Astrocyte (in vitro differentiated cells and primary cell): Measurements from ENCODE around the gene UBR4. TPM values are rescaled to one million over a fixed set of nuclear protein-coding genes. Genes with fewer than 3 reads are reported as not detected.

ENCODE experiments used
- DNase-seq: peaks from one replicate; pipeline ENCODE4 v3.0.0-alpha.2; 2010; ENCODE audit warnings: low read depth
- FAIRE-seq: peaks from 2 replicates; lab custom pipeline; 2011; peaks lifted over from hg19 to GRCh38; lab: Jason Lieb, UNC
- H2AFZ ChIP-seq: 2 replicates; pipeline ENCODE4 v1.6.0; 2012; ENCODE audit warnings: low read depth, low read length, inconsistent platforms
- H3K27ac ChIP-seq: 2 replicates; pipeline ENCODE4 v1.5.1; 2011; ENCODE audit warnings: low read depth, low read length, inconsistent platforms
- H3K27me3 ChIP-seq: 2 replicates; pipeline ENCODE4 v1.6.0; 2011; ENCODE audit warnings: low read length, inconsistent platforms; ENCODE audit not compliant: insufficient read depth
- H3K36me3 ChIP-seq: 2 replicates; pipeline ENCODE4 v1.5.1; 2011; ENCODE audit warnings: low read length, inconsistent platforms; ENCODE audit not compliant: insufficient read depth
- H3K4me1 ChIP-seq: 2 replicates; pipeline ENCODE4 v1.5.1; 2011; ENCODE audit warnings: low read length, inconsistent platforms; ENCODE audit not compliant: insufficient read depth
- H3K4me2 ChIP-seq: 2 replicates; pipeline ENCODE4 v1.6.0; 2012; ENCODE audit warnings: low read length, inconsistent platforms
- H3K4me3 ChIP-seq: 2 replicates; pipeline ENCODE4 v1.5.1; 2011; ENCODE audit warnings: low read depth, mild to moderate bottlenecking, low read length, inconsistent platforms; ENCODE audit not compliant: insufficient read depth
- H3K79me2 ChIP-seq: 2 replicates; pipeline ENCODE4 v1.6.0; 2012; ENCODE audit warnings: mild to moderate bottlenecking, low read length, inconsistent platforms; ENCODE audit not compliant: insufficient read depth
- H3K9ac ChIP-seq: 2 replicates; pipeline ENCODE4 v1.6.0; 2012; ENCODE audit warnings: mild to moderate bottlenecking, low read length, inconsistent platforms
- H3K9me3 ChIP-seq: 2 replicates; pipeline ENCODE4 v1.5.1; 2012; ENCODE audit warnings: low read depth, mild to moderate bottlenecking, low read length, inconsistent platforms; ENCODE audit not compliant: insufficient read depth
- H4K20me1 ChIP-seq: 2 replicates; pipeline ENCODE4 v1.6.0; 2012; ENCODE audit warnings: low read length, inconsistent platforms; ENCODE audit not compliant: insufficient read depth
- H3K27ac Mint-ChIP-seq: one replicate; pipeline ENCODE4 v1.8.0; 2021; ENCODE audit warnings: mild to moderate bottlenecking, mixed read lengths; ENCODE audit not compliant: unreplicated experiment
- H3K27me3 Mint-ChIP-seq: one replicate; pipeline ENCODE4 v1.8.0; 2021; ENCODE audit warnings: low read depth, mixed read lengths; ENCODE audit not compliant: unreplicated experiment
- H3K36me3 Mint-ChIP-seq: one replicate; pipeline ENCODE4 v1.8.0; 2021; ENCODE audit warnings: low read depth, mixed read lengths; ENCODE audit not compliant: unreplicated experiment
- H3K4me1 Mint-ChIP-seq: one replicate; pipeline ENCODE4 v1.8.0; 2021; ENCODE audit warnings: low read depth, mixed read lengths; ENCODE audit not compliant: unreplicated experiment
- H3K4me3 Mint-ChIP-seq: one replicate; pipeline ENCODE4 v1.8.0; 2021; ENCODE audit warnings: mild to moderate bottlenecking, moderate library complexity, mixed read lengths; ENCODE audit not compliant: unreplicated experiment
- H3K9me3 Mint-ChIP-seq: one replicate; pipeline ENCODE4 v1.8.0; 2021; ENCODE audit warnings: mild to moderate bottlenecking, mixed read lengths; ENCODE audit not compliant: unreplicated experiment
- EZH2 ChIP-seq: IDR thresholded peaks from 2 replicates; pipeline ENCODE4 v1.6.1; 2012; ENCODE audit warnings: mild to moderate bottlenecking, low read length, inconsistent platforms; ENCODE audit not compliant: insufficient read depth
- total RNA-seq: library from RNA; stranded (reverse); gene quantifications from 2 replicates; pipeline ENCODE4 v1.2.1, GENCODE V29; 2021
- TF ChIP-seq, protein P1 (sequence below): IDR thresholded peaks from 2 replicates; pipeline ENCODE4 v1.5.1; 2011; ENCODE audit warnings: low read depth, mild to moderate bottlenecking, inconsistent platforms, low read length, moderate library complexity; ENCODE audit not compliant: insufficient read depth

UBR4 gene
- total RNA-seq, 1 donor from 2014 or later, result 153 TPM

DNA sequence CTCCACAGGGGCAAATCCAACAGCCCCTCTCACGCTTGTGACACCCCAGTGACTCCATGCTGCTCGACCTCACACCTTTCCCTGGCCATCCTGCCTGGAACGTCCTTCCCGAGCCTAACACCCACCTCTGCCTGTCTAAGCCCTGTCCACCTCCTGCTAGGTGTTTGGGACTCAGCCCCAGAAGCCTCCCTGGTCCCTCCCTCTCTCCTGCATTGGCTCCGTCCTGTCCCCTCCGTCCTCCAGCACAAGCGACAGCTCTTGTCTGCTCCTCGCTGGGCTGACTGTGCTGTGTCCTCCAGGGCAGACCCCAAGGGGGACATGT is 151.6 kb downstream of the UBR4 start:
- Mint-ChIP-seq H3K9me3 (peaks cover 7% of the 10 kb centered on the region), H3K36me3 (no peaks in the 10 kb centered on the region), H3K27me3 (peaks cover 24% of the 10 kb centered on the region), H3K4me1 (no peaks in the 10 kb centered on the region), H3K27ac (no peak overlapping the region), H3K4me3 (no peak overlapping the region)
- peaks cover 9% of the 10 kb centered on the region for H3K27me3 ChIP-seq
- TF ChIP-seq, protein P1, sequence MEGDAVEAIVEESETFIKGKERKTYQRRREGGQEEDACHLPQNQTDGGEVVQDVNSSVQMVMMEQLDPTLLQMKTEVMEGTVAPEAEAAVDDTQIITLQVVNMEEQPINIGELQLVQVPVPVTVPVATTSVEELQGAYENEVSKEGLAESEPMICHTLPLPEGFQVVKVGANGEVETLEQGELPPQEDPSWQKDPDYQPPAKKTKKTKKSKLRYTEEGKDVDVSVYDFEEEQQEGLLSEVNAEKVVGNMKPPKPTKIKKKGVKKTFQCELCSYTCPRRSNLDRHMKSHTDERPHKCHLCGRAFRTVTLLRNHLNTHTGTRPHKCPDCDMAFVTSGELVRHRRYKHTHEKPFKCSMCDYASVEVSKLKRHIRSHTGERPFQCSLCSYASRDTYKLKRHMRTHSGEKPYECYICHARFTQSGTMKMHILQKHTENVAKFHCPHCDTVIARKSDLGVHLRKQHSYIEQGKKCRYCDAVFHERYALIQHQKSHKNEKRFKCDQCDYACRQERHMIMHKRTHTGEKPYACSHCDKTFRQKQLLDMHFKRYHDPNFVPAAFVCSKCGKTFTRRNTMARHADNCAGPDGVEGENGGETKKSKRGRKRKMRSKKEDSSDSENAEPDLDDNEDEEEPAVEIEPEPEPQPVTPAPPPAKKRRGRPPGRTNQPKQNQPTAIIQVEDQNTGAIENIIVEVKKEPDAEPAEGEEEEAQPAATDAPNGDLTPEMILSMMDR, result no peak
- no peak for TF ChIP-seq EZH2
- H2AFZ ChIP-seq, result no peak overlapping the region
- FAIRE-seq (no peak), DNase-seq (no peak)
- H3K4me1 ChIP-seq, result no peaks in the 10 kb centered on the region
- no peak overlapping the region for H3K4me3 ChIP-seq
- H4K20me1 ChIP-seq, result no peaks in the 10 kb centered on the region
- H3K27ac ChIP-seq, result no peak overlapping the region
- no peaks in the 10 kb centered on the region for H3K9me3 ChIP-seq
- no peak overlapping the region for H3K9ac ChIP-seq
- H3K36me3 ChIP-seq, result no peaks in the 10 kb centered on the region
- no peaks in the 10 kb centered on the region for H3K79me2 ChIP-seq
- H3K4me2 ChIP-seq, result no peak overlapping the region

GRCh38 chr1:19057784-19058475 is 152.1 kb downstream of the UBR4 start:
- no peak overlapping the region for H2AFZ ChIP-seq
- Mint-ChIP-seq H3K9me3 (peaks cover 7% of the 10 kb centered on the region), H3K27ac (no peak overlapping the region), H3K36me3 (no peaks in the 10 kb centered on the region), H3K4me3 (no peak overlapping the region), H3K27me3 (peaks cover 24% of the 10 kb centered on the region), H3K4me1 (no peaks in the 10 kb centered on the region)
- H3K27me3 ChIP-seq, result peaks cover 9% of the 10 kb centered on the region
- TF ChIP-seq, protein P1, result no peak
- no peak for TF ChIP-seq EZH2
- no peaks in the 10 kb centered on the region for H3K9me3 ChIP-seq
- no peaks in the 10 kb centered on the region for H3K4me1 ChIP-seq
- no peaks in the 10 kb centered on the region for H4K20me1 ChIP-seq
- H3K9ac ChIP-seq, result no peak overlapping the region
- no peak overlapping the region for H3K4me2 ChIP-seq
- DNase-seq (no peak), FAIRE-seq (no peak)
- H3K27ac ChIP-seq, result no peak overlapping the region
- no peaks in the 10 kb centered on the region for H3K36me3 ChIP-seq
- H3K4me3 ChIP-seq, result no peak overlapping the region
- no peaks in the 10 kb centered on the region for H3K79me2 ChIP-seq

GRCh38 chr1:19057182-19057779 is 152.8 kb downstream of the UBR4 start:
- Histone ChIP-seq H4K20me1 (no peaks in the 10 kb centered on the region), H3K27me3 (peaks cover 9% of the 10 kb centered on the region), H3K36me3 (no peaks in the 10 kb centered on the region), H3K9ac (no peak overlapping the region), H3K4me1 (no peaks in the 10 kb centered on the region), H3K27ac (no peak overlapping the region), H3K4me2 (no peak overlapping the region), H3K4me3 (no peak overlapping the region), H3K79me2 (no peaks in the 10 kb centered on the region), H2AFZ (no peak overlapping the region), H3K9me3 (no peaks in the 10 kb centered on the region)
- peaks cover 4% of the 10 kb centered on the region for H3K9me3 Mint-ChIP-seq
- peaks cover 6% of the 10 kb centered on the region for H3K4me1 Mint-ChIP-seq
- no peak for FAIRE-seq
- H3K4me3 Mint-ChIP-seq, result no peak overlapping the region
- H3K27me3 Mint-ChIP-seq, result peaks cover 28% of the 10 kb centered on the region
- no peak for DNase-seq
- TF ChIP-seq, protein P1, result no peak
- no peak for TF ChIP-seq EZH2
- H3K36me3 Mint-ChIP-seq, result no peaks in the 10 kb centered on the region
- H3K27ac Mint-ChIP-seq, result no peak overlapping the region
